Retinal pigment epithelial cell (primary cell): ENCODE data around the gene CDKN1A.

Source experiments
- DNase-seq: peaks from one replicate; pipeline ENCODE4 v3.0.0-alpha.2; 2010; ENCODE audit warnings: low read depth
- H3K4me3 ChIP-seq: 2 replicates; pipeline ENCODE4 v1.5.1; 2011; ENCODE audit warnings: mild to moderate bottlenecking, low read length, control low read depth, moderate library complexity
- TF ChIP-seq, protein P1 (sequence below): conservative IDR thresholded peaks from 2 replicates; pipeline ENCODE4 v1.5.1; 2011; ENCODE audit warnings: low read depth, low read length, control low read depth, inconsistent platforms

CDKN1A gene

DNA sequence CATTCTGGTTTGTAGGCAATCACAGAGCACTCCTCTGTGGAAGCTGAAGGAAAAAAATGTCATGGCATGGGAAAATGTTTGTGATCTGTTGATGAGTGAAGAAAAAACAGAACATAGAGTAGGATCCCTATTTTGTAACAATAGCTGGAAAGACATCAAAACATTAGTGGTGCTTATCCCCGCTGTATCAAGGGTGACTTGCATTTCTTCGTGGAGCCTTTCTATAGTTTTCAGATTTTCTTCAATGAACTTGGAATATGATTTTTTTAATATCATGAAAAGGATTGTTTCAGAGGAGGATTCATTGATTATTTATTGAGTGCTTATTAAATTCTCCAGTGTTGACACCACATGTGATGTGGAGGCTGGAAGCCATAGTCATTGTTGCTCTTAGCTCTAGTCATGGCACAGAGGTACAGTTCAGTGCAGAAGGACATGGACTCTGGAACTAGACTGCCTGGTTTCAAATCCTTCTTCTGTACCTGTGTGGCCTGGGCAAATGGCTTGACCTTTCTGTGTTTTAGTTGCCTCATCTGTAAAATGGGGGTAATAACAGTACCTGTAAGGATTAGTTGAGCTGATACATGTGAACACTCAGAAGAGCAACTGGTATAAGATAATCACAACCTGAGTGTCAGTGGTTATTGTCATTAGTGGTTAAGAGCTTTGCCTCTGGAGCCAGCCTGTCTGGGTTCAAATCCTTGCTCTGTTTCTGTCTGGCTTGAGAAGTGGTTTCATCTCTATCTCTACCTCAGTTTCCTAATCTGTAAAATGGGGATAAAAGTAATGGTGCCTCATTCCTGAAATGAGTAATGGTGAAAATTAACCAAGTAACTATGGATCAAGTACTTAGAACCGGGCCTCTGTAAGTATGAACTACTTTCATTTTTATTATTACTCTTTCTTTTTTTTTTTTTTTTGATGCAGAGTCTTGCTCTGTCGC is 14.7 kb upstream of the CDKN1A start:
- TF ChIP-seq, protein P1, sequence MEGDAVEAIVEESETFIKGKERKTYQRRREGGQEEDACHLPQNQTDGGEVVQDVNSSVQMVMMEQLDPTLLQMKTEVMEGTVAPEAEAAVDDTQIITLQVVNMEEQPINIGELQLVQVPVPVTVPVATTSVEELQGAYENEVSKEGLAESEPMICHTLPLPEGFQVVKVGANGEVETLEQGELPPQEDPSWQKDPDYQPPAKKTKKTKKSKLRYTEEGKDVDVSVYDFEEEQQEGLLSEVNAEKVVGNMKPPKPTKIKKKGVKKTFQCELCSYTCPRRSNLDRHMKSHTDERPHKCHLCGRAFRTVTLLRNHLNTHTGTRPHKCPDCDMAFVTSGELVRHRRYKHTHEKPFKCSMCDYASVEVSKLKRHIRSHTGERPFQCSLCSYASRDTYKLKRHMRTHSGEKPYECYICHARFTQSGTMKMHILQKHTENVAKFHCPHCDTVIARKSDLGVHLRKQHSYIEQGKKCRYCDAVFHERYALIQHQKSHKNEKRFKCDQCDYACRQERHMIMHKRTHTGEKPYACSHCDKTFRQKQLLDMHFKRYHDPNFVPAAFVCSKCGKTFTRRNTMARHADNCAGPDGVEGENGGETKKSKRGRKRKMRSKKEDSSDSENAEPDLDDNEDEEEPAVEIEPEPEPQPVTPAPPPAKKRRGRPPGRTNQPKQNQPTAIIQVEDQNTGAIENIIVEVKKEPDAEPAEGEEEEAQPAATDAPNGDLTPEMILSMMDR = no peak
- DNase-seq = no peak
- H3K4me3 ChIP-seq = no peak overlapping the region

DNA sequence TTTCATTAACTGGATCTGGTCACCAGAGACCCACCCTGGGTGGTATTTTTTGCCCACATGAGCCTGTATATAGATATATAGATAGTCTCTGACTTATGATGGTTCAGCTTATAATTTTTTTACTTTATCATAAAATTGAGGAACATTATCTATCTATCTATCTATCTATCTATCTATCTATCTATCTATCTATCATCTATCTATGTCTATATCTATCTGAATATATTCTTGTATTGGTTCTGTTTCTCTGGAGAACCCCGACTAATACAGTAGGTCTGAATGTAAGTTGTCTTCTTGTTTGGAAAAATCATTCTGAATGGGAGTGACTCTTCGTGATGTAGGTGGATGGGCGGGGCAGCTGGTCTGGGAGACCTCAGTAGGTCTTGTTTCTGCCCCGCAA is 13.3 kb upstream of the CDKN1A start:
- TF ChIP-seq, protein P1 = no peak
- H3K4me3 ChIP-seq = no peak overlapping the region
- DNase-seq = no peak

- no peak overlapping the region for H3K4me3 ChIP-seq
- no peak for DNase-seq
- TF ChIP-seq, protein P1 = no peak
Observed at GRCh38 chr6:36666287-36666686, 12.2 kb upstream of the CDKN1A start.

DNA sequence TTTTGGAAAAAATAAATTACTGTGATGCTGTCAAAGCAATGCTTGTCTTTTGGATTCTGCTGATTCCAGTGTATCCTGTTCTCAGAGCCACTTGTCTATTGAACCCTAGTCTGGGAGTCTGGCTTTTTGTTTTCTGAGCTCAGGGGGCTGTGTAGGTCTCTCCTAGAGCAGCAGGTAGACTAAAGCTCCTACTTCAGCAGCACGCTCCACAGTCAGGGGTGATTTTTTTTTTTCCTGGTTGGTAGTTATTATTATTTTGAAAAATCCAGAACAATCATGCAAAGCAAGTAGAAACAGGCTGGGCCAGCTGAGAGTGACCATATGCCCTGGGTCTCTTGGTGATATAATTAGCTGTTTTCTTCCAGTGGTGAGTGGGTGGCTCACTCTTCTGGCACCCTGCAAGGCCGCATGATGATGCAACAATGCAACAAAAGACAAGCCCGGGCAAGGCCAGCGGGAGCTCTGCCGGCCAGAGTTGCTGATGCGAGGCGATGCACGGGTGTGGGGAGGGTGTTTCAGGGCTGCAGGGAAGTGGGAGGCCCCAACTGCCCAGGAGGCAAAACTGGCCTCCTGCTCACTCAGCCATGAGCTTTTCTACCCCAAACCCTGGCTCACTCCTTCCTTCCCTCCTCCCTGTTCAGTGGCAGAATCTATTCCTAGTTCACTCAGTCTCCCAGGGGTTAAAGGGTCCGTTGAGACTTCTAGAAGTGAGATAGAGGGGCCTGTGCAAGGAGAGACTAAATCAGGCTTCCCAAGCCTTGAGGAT is 11.5 kb upstream of the CDKN1A start:
- TF ChIP-seq, protein P1 = no peak
- peak; percentile 76 for DNase-seq
- H3K4me3 ChIP-seq = no peak overlapping the region

DNA sequence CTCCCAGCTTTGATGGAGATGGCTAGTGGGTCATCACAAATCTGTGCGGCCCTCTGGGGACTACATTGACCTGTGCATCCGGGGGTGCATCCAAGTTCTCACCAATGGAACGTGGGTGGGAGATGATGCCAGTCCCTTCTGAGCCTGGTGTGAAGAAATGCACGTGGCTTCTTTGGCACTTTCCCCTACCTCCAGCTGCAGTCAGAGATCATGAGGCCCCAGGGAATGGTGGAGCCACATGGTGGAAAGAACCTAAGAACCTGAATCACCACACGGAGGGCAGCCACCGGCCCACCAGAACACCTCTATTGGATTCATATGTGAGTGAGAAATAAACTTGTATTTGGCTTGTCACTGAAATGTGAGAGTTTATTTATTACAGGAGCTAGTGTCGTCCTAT is 9.9 kb upstream of the CDKN1A start:
- H3K4me3 ChIP-seq = no peak overlapping the region
- no peak for DNase-seq
- TF ChIP-seq, protein P1 = no peak

- no peak overlapping the region for H3K4me3 ChIP-seq
- TF ChIP-seq, protein P1 = no peak
- no peak for DNase-seq
Observed at GRCh38 chr6:36669002-36669401, 9.5 kb upstream of the CDKN1A start.
